Stimulated activated CD8-positive, alpha-beta memory T cell treated with anti-CD3 and anti-CD28 coated beads, Interleukin-15, amount 100 ng/mL, for 24 hours (primary cell): Measurements from ENCODE around the gene HIPK2.

ENCODE experiments used
- DNase-seq: peaks from one replicate; pipeline ENCODE4 v3.0.0-alpha.2; 2020; ENCODE audit warnings: low read depth

Gene HIPK2

GRCh38 chr7:139534966-139535651 is 242.7 kb downstream of the HIPK2 start:
- DNase-seq, result no peak

GRCh38 chr7:139534096-139534495 is 243.7 kb downstream of the HIPK2 start:
- no peak for DNase-seq

GRCh38 chr7:139532636-139533155 is 245.1 kb downstream of the HIPK2 start:
- DNase-seq, result no peak

GRCh38 chr7:139531094-139531493 is 246.7 kb downstream of the HIPK2 start:
- DNase-seq, result no peak

- DNase-seq, result no peak
Measured at GRCh38 chr7:139526578-139527544, 250.9 kb downstream of the HIPK2 start.

GRCh38 chr7:139525750-139526149 is 252.0 kb downstream of the HIPK2 start:
- no peak for DNase-seq

- no peak for DNase-seq
Measured at GRCh38 chr7:139525239-139525638, 252.6 kb downstream of the HIPK2 start.

GRCh38 chr7:139523968-139524815 is 253.6 kb downstream of the HIPK2 start:
- DNase-seq, result no peak

- DNase-seq, result no peak
Measured at GRCh38 chr7:139523199-139523941, 254.4 kb downstream of the HIPK2 start, which contains the start of gene CLEC2L. Gene CLEC2L (plus strand): TSS chr7:139523685. CDS start chr7:139523928, 243 bp downstream.

- no peak for DNase-seq
Measured at GRCh38 chr7:139522830-139523198, 255.0 kb downstream of the HIPK2 start.

- DNase-seq, result no peak
Measured at GRCh38 chr7:139521439-139521838, 256.4 kb downstream of the HIPK2 start.

GRCh38 chr7:139515266-139515665 is 262.5 kb downstream of the HIPK2 start:
- no peak for DNase-seq
